K562 (cell line): ENCODE measurements around the gene KPTN. TPM values are rescaled to one million over a fixed set of nuclear protein-coding genes. Genes with fewer than 3 reads are reported as not detected.

ENCODE experiments used
- BDP1 ChIP-seq: IDR thresholded peaks from 3 replicates; pipeline ENCODE4 v1.6.1; 2011; ENCODE audit not compliant: insufficient read length, insufficient read depth
- CEBPG ChIP-seq, 3 experiments: fragments of 200-800 bp in 1 of 3; sonication (Bioruptor generic) in 1 of 3; sonication (generic) in 1 of 3; formaldehyde crosslinking in 1 of 3; IDR thresholded peaks in 2 of 3; conservative IDR thresholded peaks in 1 of 3; 2 replicates each; pipeline versions ENCODE4 v1.6.1 to v1.8.0; 2016 to 2022; ENCODE audit warnings: missing compliant biosample characterization in 2 of 3, missing genetic modification characterization in 2 of 3, mild to moderate bottlenecking in 1 of 3, missing genetic modification reagents in 1 of 3
- CTBP1 ChIP-seq: fragments of 450-650 bp; IDR thresholded peaks from 2 replicates; pipeline ENCODE4 v1.6.1; 2016; ENCODE audit warnings: borderline replicate concordance
- ESRRA ChIP-seq: fragments of 450-650 bp; IDR thresholded peaks from 2 replicates; pipeline ENCODE4 v1.6.1; 2014; ENCODE audit warnings: low read depth, mild to moderate bottlenecking, moderate library complexity, borderline replicate concordance
- FOS ChIP-seq: IDR thresholded peaks from 3 replicates; pipeline ENCODE4 v1.6.1; 2011; ENCODE audit not compliant: insufficient read length; ENCODE audit errors: extremely low read depth
- HMG20B ChIP-seq: fragments of 250-450 bp; sonication (Bioruptor Pico); IDR thresholded peaks from 2 replicates; pipeline ENCODE4 v1.5.0; 2021; ENCODE audit warnings: mild to moderate bottlenecking
- MAX ChIP-seq: sonication (generic); formaldehyde crosslinking; IDR thresholded peaks from 2 replicates; pipeline ENCODE4 v1.9.0; 2022; ENCODE audit warnings: mild to moderate bottlenecking, missing genetic modification reagents
- MEF2D ChIP-seq: conservative IDR thresholded peaks from 2 replicates; pipeline ENCODE4 v1.6.1; 2016; ENCODE audit warnings: low read depth, missing genetic modification characterization, missing compliant biosample characterization
- MLLT1 ChIP-seq, 2 experiments: fragments of 450-650 bp; IDR thresholded peaks; 2 replicates each; pipeline ENCODE4 v1.6.1; 2016
- NCOA4 ChIP-seq: fragments of 450-650 bp; IDR thresholded peaks from 2 replicates; pipeline ENCODE4 v1.6.1; 2018; ENCODE audit warnings: mild to moderate bottlenecking; ENCODE audit not compliant: partially characterized antibody
- PTRF ChIP-seq: fragments of 450-650 bp; IDR thresholded peaks from 2 replicates; pipeline ENCODE4 v1.6.1; 2016; ENCODE audit warnings: mild to moderate bottlenecking, missing genetic modification characterization, missing compliant biosample characterization
- RBM39 ChIP-seq: fragments of 200-400 bp; formaldehyde crosslinking; optimal IDR thresholded peaks from 2 replicates; pipeline ENCODE3; 2018; ENCODE audit warnings: low read depth, low read length
- SRSF9 ChIP-seq: fragments of 200-400 bp; formaldehyde crosslinking; IDR thresholded peaks from 2 replicates; pipeline ENCODE4 v1.6.1; 2017; ENCODE audit warnings: low read depth, low read length, borderline replicate concordance
- TEAD2 ChIP-seq: fragments of 450-650 bp; IDR thresholded peaks from 2 replicates; pipeline ENCODE4 v1.6.1; 2016; ENCODE audit warnings: missing genetic modification characterization, control low read depth, missing compliant biosample characterization
- TEAD4 ChIP-seq, 2 experiments: sonication (generic) in 1 of 2; formaldehyde crosslinking in 1 of 2; IDR thresholded peaks; 2 replicates each; pipeline versions ENCODE4 v1.6.1 to v1.8.0; 2012 to 2022; ENCODE audit warnings: borderline replicate concordance in 1 of 2, inconsistent platforms in 1 of 2, low read length in 1 of 2, mild to moderate bottlenecking in 1 of 2, missing genetic modification reagents in 1 of 2
- TFAP4 ChIP-seq: sonication (generic); formaldehyde crosslinking; IDR thresholded peaks from 2 replicates; pipeline ENCODE4 v1.8.0; 2022; ENCODE audit warnings: missing genetic modification reagents, mild to moderate bottlenecking, moderate library complexity, borderline replicate concordance
- ZBTB5 ChIP-seq: fragments of 450-650 bp; IDR thresholded peaks from 2 replicates; pipeline ENCODE4 v1.6.1; 2017; ENCODE audit warnings: antibody characterized with exemption
- ZNF224 ChIP-seq: sonication (generic); formaldehyde crosslinking; IDR thresholded peaks from 2 replicates; pipeline ENCODE4 v1.8.0; 2022; ENCODE audit warnings: mild to moderate bottlenecking, missing genetic modification reagents
- ZNF23 ChIP-seq: fragments of 250-450 bp; sonication (Bioruptor Pico); IDR thresholded peaks from 2 replicates; pipeline ENCODE4 v1.4.0; 2020; ENCODE audit warnings: mild to moderate bottlenecking
- ZNF395 ChIP-seq: fragments of 200-800 bp; sonication (Bioruptor generic); IDR thresholded peaks from 2 replicates; pipeline ENCODE4 v1.6.1; 2017; ENCODE audit warnings: missing genetic modification characterization, missing compliant biosample characterization
- ZNF699 ChIP-seq: fragments of 250-450 bp; sonication (Bioruptor Pico); IDR thresholded peaks from 2 replicates; pipeline ENCODE4 v1.8.0; 2021; ENCODE audit warnings: mild to moderate bottlenecking, moderate library complexity; ENCODE audit not compliant: insufficient replicate concordance
- polyA plus RNA-seq, 8 experiments: library from polyadenylated mRNA; depleted of rRNA in 4 of 8; stranded (reverse) in 5 of 8; unstranded in 3 of 8; fragments of >200 nt; fragmentation: Nextera tagmentation in 2 of 8; fragmentation: Illumina TruSeq in 1 of 8; extraction: Ambion mirVana in 2 of 8; extraction: Trizol in 1 of 8; gene quantifications; 2 replicates each; pipeline versions ENCODE4 v1.2.1 to v1.2.3, GENCODE V29; 2011 to 2014; ENCODE audit warnings: inconsistent platforms in 1 of 8, missing spikeins in 1 of 8
- total RNA-seq, 7 experiments: library from RNA; depleted of rRNA in 6 of 7; stranded (reverse); fragments of >200 nt in 6 of 7; fragmentation: Illumina TruSeq in 2 of 7; extraction: Trizol in 2 of 7; gene quantifications; 2 replicates each; pipeline versions ENCODE4 v1.2.1 to v1.2.3, GENCODE V29; 2011 to 2021; ENCODE audit warnings: low replicate concordance in 1 of 7

Gene KPTN
- total and polyA plus RNA-seq, 9 of the 15 experiments (the other 6 are each of a cell fraction or from before 2014, with no cell fraction given) = 0.56 to 18.2 (median 8.5) TPM

- no peak for TF ChIP-seq ZNF23 (CRISPR knock-in tag)
- no peak for TF ChIP-seq ZNF699 (CRISPR knock-in tag)
- no peak for TF ChIP-seq MEF2D (tag)
- peak; percentile 71 for TF ChIP-seq MAX (CRISPR knock-in tag)
- no peak for TF ChIP-seq BDP1
- peak; percentile 89 for TF ChIP-seq TFAP4
- TF ChIP-seq MLLT1 (IDR thresholded peaks at IDR 0.05) = peak; percentile 44 to 88; a peak in 2 of 4 replicates
- TF ChIP-seq ZNF395 (CRISPR knock-in tag) = peak; percentile 87
- no peak for TF ChIP-seq HMG20B (CRISPR knock-in tag)
- peak; percentile 91 for TF ChIP-seq TEAD2 (tag)
- TF ChIP-seq NCOA4 = no peak
- no peak for TF ChIP-seq CEBPG (CRISPR knock-in tag; IDR thresholded peaks at IDR 0.05)
- TF ChIP-seq CEBPG (tag; conservative IDR thresholded peaks at IDR 0.05 in 1 of 2, IDR thresholded peaks at IDR 0.05 in 1 of 2) = no peak
- TF ChIP-seq ZBTB5 = no peak
- TF ChIP-seq ZNF224 (CRISPR knock-in tag) = no peak
- TF ChIP-seq RBM39 = no peak
- no peak for TF ChIP-seq FOS
- no peak for TF ChIP-seq SRSF9
- TF ChIP-seq TEAD4 (IDR thresholded peaks at IDR 0.05; ENCODE audit: low read length) = peak; percentile 80
- TF ChIP-seq TEAD4 (CRISPR knock-in tag; IDR thresholded peaks at IDR 0.05; ENCODE audit: borderline replicate concordance) = peak; percentile 94
- TF ChIP-seq PTRF (tag) = no peak
- TF ChIP-seq CTBP1 = peak; percentile 72; the same call in 1 of the 2 replicates
- TF ChIP-seq ESRRA = peak; percentile 75; the same call in 1 of the 2 replicates
Observed at GRCh38 chr19:47483800-47484690, at the start of gene KPTN (continued).
